Body of pancreas (tissue), 4 donors: ENCODE results near the gene ERCC6. TPM values are rescaled to one million over a fixed set of nuclear protein-coding genes. Genes with fewer than 3 reads are reported as not detected.

Experiments
- ATAC-seq: fragments of 150-250 bp; one replicate; pipeline ENCODE4 v1.9.1; 2016
- DNase-seq, 4 donors: peaks; one replicate each; pipeline ENCODE4 v3.0.0-alpha.2; 2019
- H3K27ac ChIP-seq, 4 donors: fragments of 200-600 bp; sonication (generic); 1 replicate in 3 of 4; 2 replicates in 1 of 4; pipeline versions ENCODE4 v1.5.1 to v1.6.1; 2016 to 2019; ENCODE audit warnings: mild to moderate bottlenecking in 1 of 4, mixed read lengths in 1 of 4, moderate library complexity in 1 of 4
- H3K27me3 ChIP-seq, 2 donors: fragments of 200-600 bp; sonication (generic); one replicate each; pipeline ENCODE4 v1.6.0; 2016; ENCODE audit warnings: mild to moderate bottlenecking in 1 of 2
- H3K36me3 ChIP-seq, 2 donors: fragments of 200-600 bp; sonication (generic); replicated peaks in 1 of 2; 2 replicates each; pipeline ENCODE4 v1.5.1; 2016; ENCODE audit warnings: low read depth in 2 of 2; ENCODE audit not compliant: insufficient read depth in 1 of 2
- H3K4me1 ChIP-seq: fragments of 200-600 bp; sonication (generic); one replicate; pipeline ENCODE4 v1.6.0; 2016
- H3K4me3 ChIP-seq, 2 donors: fragments of 200-600 bp; sonication (generic); 1 replicate in 1 of 2; 2 replicates in 1 of 2; pipeline ENCODE4 v1.5.1; 2016 to 2019
- H3K9me3 ChIP-seq, 3 donors: fragments of 200-600 bp; sonication (generic); 1 replicate in 2 of 3; 2 replicates in 1 of 3; pipeline ENCODE4 v1.5.1; 2016
- POLR2A ChIP-seq, 3 donors: fragments of 450-650 bp; IDR thresholded peaks; one replicate each; pipeline ENCODE4 v1.6.1; 2016; ENCODE audit warnings: antibody characterized with exemption in 3 of 3, mild to moderate bottlenecking in 2 of 3
- WGBS, 2 donors: methylation state at CpG; one replicate each; pipeline ENCODE4 v1.1.5; 2017; 5-methylcytosine and 5-hydroxymethylcytosine counted together
- intact Hi-C: fragments of 100-400 bp; cut with DNase I; formaldehyde crosslinking; loops from one replicate; pipeline ENCODE4 v1.15.1; 2023
- total RNA-seq, 2 donors: library from RNA; depleted of rRNA; stranded (reverse); fragments of >200 nt; gene quantifications; one replicate each; pipeline ENCODE4 v1.1.0, GENCODE V29; 2016
- TF ChIP-seq, protein P1 (sequence below), 7 experiments: fragments of 450-650 bp in 4 of 7; fragments of 200-600 bp in 3 of 7; sonication (generic) in 3 of 7; IDR thresholded peaks; one replicate each; pipeline ENCODE4 v1.5.1; 2016 to 2019; ENCODE audit warnings: antibody characterized with exemption in 7 of 7

ERCC6 gene
- total RNA-seq, 2 donors from 2014 or later = 15.6 to 16.8 TPM

DNA sequence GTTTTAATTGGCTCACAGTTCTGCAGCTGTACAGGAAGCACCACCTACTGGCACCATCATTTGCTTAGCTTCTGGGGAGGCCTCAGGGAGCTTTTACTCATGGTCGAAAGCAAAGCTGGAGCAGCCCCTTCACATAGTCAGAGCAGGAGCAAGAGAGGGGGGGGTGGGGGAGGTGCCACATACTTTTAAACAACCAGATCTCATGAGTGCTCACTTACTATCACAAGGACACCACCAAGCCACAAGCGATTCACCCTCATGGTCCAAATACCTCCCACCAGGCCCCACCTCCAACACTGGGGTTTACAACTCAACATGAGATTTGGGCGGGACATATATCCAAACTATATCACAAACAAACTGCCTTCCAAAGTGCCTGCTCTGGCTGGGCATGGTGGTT lies 39.5 kb upstream of the ERCC6 start:
- no peak for TF ChIP-seq POLR2A (IDR thresholded peaks at IDR 0.05)
- TF ChIP-seq, protein P1, sequence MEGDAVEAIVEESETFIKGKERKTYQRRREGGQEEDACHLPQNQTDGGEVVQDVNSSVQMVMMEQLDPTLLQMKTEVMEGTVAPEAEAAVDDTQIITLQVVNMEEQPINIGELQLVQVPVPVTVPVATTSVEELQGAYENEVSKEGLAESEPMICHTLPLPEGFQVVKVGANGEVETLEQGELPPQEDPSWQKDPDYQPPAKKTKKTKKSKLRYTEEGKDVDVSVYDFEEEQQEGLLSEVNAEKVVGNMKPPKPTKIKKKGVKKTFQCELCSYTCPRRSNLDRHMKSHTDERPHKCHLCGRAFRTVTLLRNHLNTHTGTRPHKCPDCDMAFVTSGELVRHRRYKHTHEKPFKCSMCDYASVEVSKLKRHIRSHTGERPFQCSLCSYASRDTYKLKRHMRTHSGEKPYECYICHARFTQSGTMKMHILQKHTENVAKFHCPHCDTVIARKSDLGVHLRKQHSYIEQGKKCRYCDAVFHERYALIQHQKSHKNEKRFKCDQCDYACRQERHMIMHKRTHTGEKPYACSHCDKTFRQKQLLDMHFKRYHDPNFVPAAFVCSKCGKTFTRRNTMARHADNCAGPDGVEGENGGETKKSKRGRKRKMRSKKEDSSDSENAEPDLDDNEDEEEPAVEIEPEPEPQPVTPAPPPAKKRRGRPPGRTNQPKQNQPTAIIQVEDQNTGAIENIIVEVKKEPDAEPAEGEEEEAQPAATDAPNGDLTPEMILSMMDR (IDR thresholded peaks at IDR 0.05) = no peak
- no peak overlapping the region for H3K4me3 ChIP-seq
- H3K9me3 ChIP-seq = no peaks in the 10 kb centered on the region
- no peaks in the 10 kb centered on the region for H3K27me3 ChIP-seq
- no peak overlapping the region for H3K27ac ChIP-seq
- WGBS, 2 donors = 82 to 86% methylated on average over 3 of the region's 3 CpGs
- no peaks in the 10 kb centered on the region for H3K36me3 ChIP-seq
- intact Hi-C loops = no loop called here
- H3K4me1 ChIP-seq = no peaks in the 10 kb centered on the region
- DNase-seq = no peak
- ATAC-seq = no peak

DNA sequence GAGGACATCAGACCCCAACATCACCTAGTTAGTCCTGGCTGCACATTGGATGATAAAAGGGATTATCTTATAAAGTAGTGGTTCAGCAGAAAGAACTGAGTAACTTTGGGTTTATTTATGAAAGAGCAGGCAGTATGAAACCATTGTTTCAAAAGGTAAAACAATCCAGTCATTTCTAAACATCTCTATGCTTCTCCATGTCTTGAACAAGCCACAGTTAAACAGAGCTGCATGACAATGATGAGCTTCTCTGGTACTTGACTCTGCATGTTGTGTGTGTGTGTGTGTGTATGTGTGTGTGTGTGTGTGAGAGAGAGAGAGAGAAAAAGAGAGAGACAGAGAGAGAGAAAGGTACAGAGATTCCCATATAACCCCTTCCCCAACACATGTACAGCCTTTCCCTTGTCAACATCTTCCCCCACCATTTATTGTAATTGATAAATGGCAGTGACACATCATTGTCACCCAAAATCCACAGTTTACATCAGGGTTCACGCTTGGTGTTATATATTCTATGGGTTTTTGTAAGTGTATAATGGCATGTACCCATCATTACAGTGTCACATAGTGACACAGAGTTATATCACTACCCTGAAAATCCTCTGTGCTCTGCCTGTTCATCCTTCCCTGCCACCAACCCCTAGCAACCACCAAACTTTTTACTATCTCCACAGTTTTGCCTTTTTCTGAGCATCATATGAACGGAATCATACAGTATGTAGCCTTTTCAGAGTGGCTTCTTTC lies 38.4 kb upstream of the ERCC6 start:
- no peak overlapping the region for H3K4me3 ChIP-seq
- H3K36me3 ChIP-seq = no peaks in the 10 kb centered on the region
- no peaks in the 10 kb centered on the region for H3K9me3 ChIP-seq
- no peaks in the 10 kb centered on the region for H3K4me1 ChIP-seq
- no peaks in the 10 kb centered on the region for H3K27me3 ChIP-seq
- 54 to 62% methylated on average over 2 of the region's 2 CpGs for WGBS, 2 donors
- no peak for DNase-seq
- H3K27ac ChIP-seq = no peak overlapping the region
- TF ChIP-seq POLR2A (IDR thresholded peaks at IDR 0.05) = no peak
- TF ChIP-seq, protein P1 (IDR thresholded peaks at IDR 0.05) = no peak
- intact Hi-C loops = no loop called here
- ATAC-seq = no peak

DNA sequence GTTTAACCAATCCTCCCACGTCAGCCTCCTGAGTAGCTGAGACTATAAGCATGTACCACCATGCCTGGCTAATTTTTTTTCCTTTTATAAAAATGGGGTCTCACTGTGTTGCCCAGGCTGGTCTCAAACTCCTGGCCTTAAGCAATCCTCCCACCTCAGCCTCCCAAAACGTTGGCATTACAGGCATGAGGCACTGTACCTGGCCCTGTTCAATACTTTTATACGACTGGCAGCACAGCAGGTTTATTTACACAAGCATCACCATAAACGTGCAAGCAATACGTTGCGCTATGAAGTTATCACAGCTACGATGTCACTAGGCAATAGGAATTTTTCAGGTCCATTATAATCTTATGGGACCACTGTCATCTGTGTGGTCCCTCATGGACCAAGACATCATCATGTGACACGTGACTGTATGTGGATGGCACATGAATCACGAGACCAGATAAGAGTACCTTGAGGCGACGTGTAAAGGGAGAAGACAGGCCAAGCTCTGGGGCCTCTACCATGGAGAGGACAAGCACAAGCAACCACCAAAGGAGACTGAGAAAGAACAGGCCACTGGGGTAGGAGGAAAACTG lies 36.7 kb upstream of the ERCC6 start:
- H3K4me1 ChIP-seq = no peaks in the 10 kb centered on the region
- no peaks in the 10 kb centered on the region for H3K27me3 ChIP-seq
- DNase-seq (no peak), ATAC-seq (no peak)
- 70 to 73% methylated on average over 11 of the region's 11 CpGs for WGBS, 2 donors
- H3K27ac ChIP-seq = no peak overlapping the region
- no peaks in the 10 kb centered on the region for H3K9me3 ChIP-seq
- intact Hi-C loops = no loop called here
- H3K36me3 ChIP-seq = no peaks in the 10 kb centered on the region
- H3K4me3 ChIP-seq = no peak overlapping the region
- TF ChIP-seq, protein P1 (IDR thresholded peaks at IDR 0.05) = no peak
- TF ChIP-seq POLR2A (IDR thresholded peaks at IDR 0.05) = no peak

DNA sequence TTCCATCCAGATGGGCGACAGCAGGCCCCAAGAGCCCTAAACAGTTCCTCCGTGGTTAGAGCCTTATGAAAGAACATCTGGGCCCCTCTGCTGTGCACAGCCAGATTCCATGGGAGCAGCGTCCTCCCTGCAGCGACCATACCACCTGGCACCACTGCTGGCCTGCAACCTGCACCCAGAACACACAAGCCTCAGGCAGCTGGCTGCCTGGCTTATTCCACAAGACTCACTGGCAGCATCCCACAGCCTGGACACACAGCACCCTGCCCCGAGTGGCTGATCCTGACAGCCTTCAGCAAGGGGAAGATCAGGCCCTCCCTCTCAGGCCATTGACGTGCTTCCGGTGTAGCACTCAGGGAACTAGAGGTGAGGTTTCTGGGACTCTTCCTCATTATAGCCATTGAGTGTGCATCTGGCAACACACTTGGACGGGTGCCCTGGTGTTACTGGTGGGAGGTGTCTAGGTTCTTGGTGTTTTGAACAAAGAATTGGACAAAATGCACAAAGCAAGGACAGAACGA lies 33.7 kb upstream of the ERCC6 start:
- no peaks in the 10 kb centered on the region for H3K36me3 ChIP-seq
- no peaks in the 10 kb centered on the region for H3K9me3 ChIP-seq
- TF ChIP-seq POLR2A (IDR thresholded peaks at IDR 0.05) = no peak
- TF ChIP-seq, protein P1 (IDR thresholded peaks at IDR 0.05) = no peak
- H3K4me3 ChIP-seq = no peak overlapping the region
- no peaks in the 10 kb centered on the region for H3K27me3 ChIP-seq
- no peaks in the 10 kb centered on the region for H3K4me1 ChIP-seq
- H3K27ac ChIP-seq = no peak overlapping the region
- intact Hi-C loops = no loop called here
- no peak for ATAC-seq
- WGBS, 2 donors = 64 to 67% methylated on average over 6 to 9 of the region's 9 CpGs
- no peak for DNase-seq
